Stimulated activated effector memory CD8-positive, alpha-beta T cell treated with anti-CD3 and anti-CD28 coated beads, Interleukin-12 subunit alpha, Interleukin-12 subunit beta, amount 100 ng/mL, for 72 hours (primary cell): ENCODE results near the gene GALNT8.
"Not testable (repeated sequence)": the region's sequence is repeated elsewhere in the genome, so short reads cannot be mapped to it uniquely, and the experiment has no call there.

Experiments
- ATAC-seq: fragments of 150-1000 bp; cut with Tn5 transposase; 2 replicates; pipeline ENCODE4 v1.10.0; 2021
- DNase-seq, 2 donors: peaks; one replicate each; pipeline ENCODE4 v3.0.0; 2021 to 2022; ENCODE audit warnings: low spot score in 2 of 2
- H3K27ac Mint-ChIP-seq: one replicate; pipeline ENCODE4 v1.8.0; 2022; ENCODE audit warnings: mild to moderate bottlenecking, mixed read lengths
- H3K36me3 Mint-ChIP-seq: one replicate; pipeline ENCODE4 v1.8.0; 2022; ENCODE audit warnings: mild to moderate bottlenecking, mixed read lengths
- H3K4me1 Mint-ChIP-seq: one replicate; pipeline ENCODE4 v1.8.0; 2022; ENCODE audit warnings: mixed read lengths
- H3K4me3 Mint-ChIP-seq: one replicate; pipeline ENCODE4 v1.8.0; 2022; ENCODE audit warnings: mild to moderate bottlenecking, mixed read lengths
- H3K9me3 Mint-ChIP-seq: one replicate; pipeline ENCODE4 v1.8.0; 2022; ENCODE audit warnings: mixed read lengths

The GALNT8 gene

DNA sequence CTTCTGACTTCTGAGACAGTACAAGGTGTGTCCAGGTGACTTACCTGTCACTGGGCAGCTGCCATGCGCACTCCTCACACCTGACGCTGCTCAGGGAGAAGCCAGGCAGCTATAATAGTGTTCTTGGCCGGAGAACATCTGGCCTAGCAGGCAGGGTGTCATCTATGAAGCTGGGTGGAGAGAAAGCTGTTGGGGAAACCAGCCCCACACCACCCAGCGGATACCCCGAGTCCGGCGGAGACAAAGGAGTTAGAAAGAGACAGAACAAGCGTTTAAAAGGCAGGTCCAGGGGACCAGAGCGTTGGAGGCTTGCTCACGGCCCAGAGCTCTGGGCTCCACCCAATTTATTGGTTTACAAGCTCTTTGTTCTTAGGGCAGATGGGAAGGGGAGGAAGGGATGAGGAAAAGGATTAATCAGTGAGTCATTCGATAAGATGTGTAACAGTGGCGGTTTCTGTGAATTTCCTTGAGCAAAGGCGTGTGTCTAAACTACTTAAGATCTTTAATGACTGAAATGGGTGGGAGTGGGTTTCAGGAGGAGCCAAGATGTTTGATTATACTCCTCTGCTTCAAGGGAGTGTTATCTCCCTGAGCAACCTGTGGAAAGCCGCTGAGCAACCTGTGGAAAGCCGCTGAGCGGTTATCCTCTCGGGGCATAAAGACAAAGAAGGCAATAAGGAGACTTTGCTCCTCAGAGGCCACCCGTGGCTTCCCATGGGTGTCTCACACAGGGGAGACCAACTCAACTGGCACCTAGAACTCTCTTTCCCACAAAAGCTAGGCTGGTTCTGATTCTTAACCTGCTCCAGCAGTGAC lies at the start of gene GALNT8:
Gene GALNT8 (plus strand): TSS at position 580 of the 816 bp plus-strand sequence. CDS start 278 bp downstream, outside the sequence.
- Mint-ChIP-seq H3K4me1 (no peaks in the 10 kb centered on the region), H3K27ac (no peak within 1 kb of the TSS), H3K9me3 (no peaks in the 10 kb centered on the region), H3K4me3 (no peak within 1 kb of the TSS), H3K36me3 (no peaks in the 10 kb centered on the region)
- DNase-seq (no peak), ATAC-seq (no peak)

DNA sequence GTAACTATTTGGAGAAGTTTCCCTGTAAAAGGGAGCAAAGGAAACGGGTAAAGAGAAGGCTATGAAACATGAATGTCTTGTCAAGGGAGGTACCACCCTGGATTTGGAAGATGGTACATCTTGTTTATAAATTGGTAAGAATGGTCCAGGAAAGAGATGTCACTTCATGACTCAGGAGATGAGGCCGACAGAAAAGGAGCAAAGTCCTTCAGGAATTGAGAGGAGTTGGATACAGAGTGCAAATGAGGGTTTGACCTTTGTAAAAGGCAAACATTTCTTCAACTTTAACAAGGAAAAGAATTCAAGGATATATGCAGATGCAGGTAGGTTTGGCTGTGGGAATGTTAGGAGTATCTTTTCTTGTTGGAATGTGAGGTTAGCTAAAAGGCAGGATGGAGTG lies 40.5 kb upstream of the GALNT8 start:
- no peaks in the 10 kb centered on the region for H3K9me3 Mint-ChIP-seq
- DNase-seq, result no peak
- H3K4me1 Mint-ChIP-seq, result peaks cover 5% of the 10 kb centered on the region
- peak overlapping the region; percentile 1 for H3K27ac Mint-ChIP-seq
- H3K4me3 Mint-ChIP-seq, result no peak overlapping the region
- H3K36me3 Mint-ChIP-seq, result peaks cover 36% of the 10 kb centered on the region
- ATAC-seq, result no peak

- Mint-ChIP-seq H3K4me1 (no peaks in the 10 kb centered on the region), H3K36me3 (peaks cover 56% of the 10 kb centered on the region), H3K27ac (no peak overlapping the region), H3K4me3 (no peak overlapping the region), H3K9me3 (no peaks in the 10 kb centered on the region)
- no peak for ATAC-seq
- DNase-seq, result no peak
Measured at GRCh38 chr12:4681732-4682131, 38.5 kb upstream of the GALNT8 start.

- H3K27ac Mint-ChIP-seq, result no peak overlapping the region
- H3K9me3 Mint-ChIP-seq, result no peaks in the 10 kb centered on the region
- H3K4me1 Mint-ChIP-seq, result no peaks in the 10 kb centered on the region
- ATAC-seq (no peak), DNase-seq (no peak)
- no peak overlapping the region for H3K4me3 Mint-ChIP-seq
- peaks cover 79% of the 10 kb centered on the region for H3K36me3 Mint-ChIP-seq
Measured at GRCh38 chr12:4685317-4685716, 34.9 kb upstream of the GALNT8 start.

DNA sequence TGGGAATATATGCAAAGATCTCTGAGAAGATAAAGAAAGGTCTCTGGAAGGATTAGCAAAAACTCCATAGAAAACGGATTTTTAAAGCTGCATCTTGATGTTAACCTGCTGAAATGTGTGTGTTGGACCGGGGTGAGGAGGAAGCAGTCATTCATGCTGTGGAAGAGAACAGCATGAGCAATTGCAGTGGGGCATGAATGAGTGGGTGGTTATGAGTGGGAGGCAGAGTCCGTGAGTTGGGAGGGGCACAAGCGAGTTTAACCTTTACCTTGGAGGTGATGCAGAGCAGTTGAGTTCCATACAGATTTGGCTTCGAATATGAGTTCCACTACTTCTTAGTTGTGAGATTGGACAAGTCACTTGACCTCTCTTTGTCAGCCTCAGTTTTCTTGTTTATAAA lies 29.4 kb upstream of the GALNT8 start:
- Mint-ChIP-seq H3K9me3 (no peaks in the 10 kb centered on the region), H3K36me3 (peaks cover 45% of the 10 kb centered on the region), H3K4me1 (no peaks in the 10 kb centered on the region), H3K27ac (no peak overlapping the region), H3K4me3 (no peak overlapping the region)
- DNase-seq, result no peak
- no peak for ATAC-seq

DNA sequence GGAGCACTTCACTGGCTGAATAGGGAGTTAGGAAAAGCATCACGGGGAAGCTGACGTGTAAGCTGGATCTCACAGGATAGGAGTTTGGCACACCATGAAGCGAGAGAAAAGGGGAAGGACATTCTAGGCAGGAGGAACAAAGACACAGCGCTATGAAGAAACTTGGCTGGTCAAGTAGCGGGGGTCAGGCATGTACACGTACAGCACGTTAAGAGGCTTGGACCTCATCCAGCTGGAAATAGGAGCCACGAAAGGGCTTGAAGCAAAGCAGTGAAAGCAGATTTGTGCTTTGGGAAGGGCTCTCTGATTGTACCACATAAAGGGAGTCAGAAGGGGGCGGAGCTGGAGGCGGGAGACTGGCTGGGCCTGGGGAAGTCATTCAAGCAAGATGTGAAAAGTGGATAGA lies 19.6 kb upstream of the GALNT8 start:
- no peak overlapping the region for H3K27ac Mint-ChIP-seq
- no peaks in the 10 kb centered on the region for H3K4me1 Mint-ChIP-seq
- ATAC-seq (no peak), DNase-seq (no peak)
- no peak overlapping the region for H3K4me3 Mint-ChIP-seq
- no peaks in the 10 kb centered on the region for H3K9me3 Mint-ChIP-seq
- peaks cover 2% of the 10 kb centered on the region for H3K36me3 Mint-ChIP-seq

GRCh38 chr12:4701395-4702190 lies 18.6 kb upstream of the GALNT8 start:
- Mint-ChIP-seq H3K27ac (no peak overlapping the region), H3K36me3 (no peaks in the 10 kb centered on the region), H3K4me1 (no peaks in the 10 kb centered on the region), H3K9me3 (no peaks in the 10 kb centered on the region), H3K4me3 (no peak overlapping the region)
- DNase-seq (no peak), ATAC-seq (no peak)

GRCh38 chr12:4703676-4704075 lies 16.5 kb upstream of the GALNT8 start:
- H3K27ac Mint-ChIP-seq, result no peak overlapping the region
- H3K36me3 Mint-ChIP-seq, result no peaks in the 10 kb centered on the region
- no peak for DNase-seq
- H3K9me3 Mint-ChIP-seq, result no peaks in the 10 kb centered on the region
- no peak overlapping the region for H3K4me3 Mint-ChIP-seq
- ATAC-seq, result no peak
- no peaks in the 10 kb centered on the region for H3K4me1 Mint-ChIP-seq

- no peak overlapping the region for H3K4me3 Mint-ChIP-seq
- ATAC-seq (no peak), DNase-seq (no peak)
- H3K27ac Mint-ChIP-seq, result no peak overlapping the region
- no peaks in the 10 kb centered on the region for H3K9me3 Mint-ChIP-seq
- H3K36me3 Mint-ChIP-seq, result no peaks in the 10 kb centered on the region
- H3K4me1 Mint-ChIP-seq, result no peaks in the 10 kb centered on the region
Measured at GRCh38 chr12:4705824-4706223, 14.4 kb upstream of the GALNT8 start.

DNA sequence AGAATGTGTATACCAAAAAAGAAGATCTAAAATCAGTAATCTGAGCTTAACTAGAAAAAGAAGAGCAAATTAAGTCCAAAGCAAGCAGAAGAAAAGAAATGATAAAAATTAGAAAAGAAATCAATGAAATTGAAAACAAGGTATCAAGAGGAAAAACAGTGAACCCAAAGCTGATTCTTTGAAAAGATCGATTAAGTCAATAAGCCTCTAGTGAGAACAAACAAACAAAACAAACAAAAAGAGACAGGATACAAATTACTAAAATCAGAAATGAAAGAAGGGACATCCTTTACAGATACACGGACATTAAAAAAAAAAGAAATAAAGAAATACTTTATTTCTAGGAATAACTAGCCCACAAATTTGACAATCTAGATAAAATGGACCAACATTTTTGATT lies 12.9 kb upstream of the GALNT8 start:
- Mint-ChIP-seq H3K9me3 (no peaks in the 10 kb centered on the region), H3K4me3 (no peak overlapping the region), H3K4me1 (no peaks in the 10 kb centered on the region), H3K27ac (no peak overlapping the region), H3K36me3 (no peaks in the 10 kb centered on the region)
- DNase-seq (no peak), ATAC-seq (no peak)

DNA sequence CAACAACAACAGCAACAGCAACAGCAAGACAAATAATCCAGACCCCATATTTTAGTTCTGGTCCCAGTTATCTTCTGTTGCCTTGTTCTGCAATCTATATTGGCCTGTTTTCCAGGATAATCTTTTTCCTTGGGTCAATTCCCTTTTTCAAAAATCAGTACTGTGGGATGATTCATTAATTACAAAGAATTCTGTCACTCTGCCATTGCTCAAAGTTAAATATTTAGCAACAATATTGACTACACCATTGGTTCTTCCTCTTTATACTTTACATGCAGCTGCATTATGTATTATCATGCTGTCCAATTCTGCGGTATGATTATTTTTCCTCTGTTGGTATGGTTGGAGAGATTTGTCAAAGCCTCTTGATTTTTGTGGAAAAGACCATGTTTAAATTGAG lies 10.1 kb upstream of the GALNT8 start:
- no peak overlapping the region for H3K27ac Mint-ChIP-seq
- ATAC-seq, result no peak
- no peak overlapping the region for H3K4me3 Mint-ChIP-seq
- no peak for DNase-seq
- no peaks in the 10 kb centered on the region for H3K9me3 Mint-ChIP-seq
- no peaks in the 10 kb centered on the region for H3K4me1 Mint-ChIP-seq
- H3K36me3 Mint-ChIP-seq, result no peaks in the 10 kb centered on the region

DNA sequence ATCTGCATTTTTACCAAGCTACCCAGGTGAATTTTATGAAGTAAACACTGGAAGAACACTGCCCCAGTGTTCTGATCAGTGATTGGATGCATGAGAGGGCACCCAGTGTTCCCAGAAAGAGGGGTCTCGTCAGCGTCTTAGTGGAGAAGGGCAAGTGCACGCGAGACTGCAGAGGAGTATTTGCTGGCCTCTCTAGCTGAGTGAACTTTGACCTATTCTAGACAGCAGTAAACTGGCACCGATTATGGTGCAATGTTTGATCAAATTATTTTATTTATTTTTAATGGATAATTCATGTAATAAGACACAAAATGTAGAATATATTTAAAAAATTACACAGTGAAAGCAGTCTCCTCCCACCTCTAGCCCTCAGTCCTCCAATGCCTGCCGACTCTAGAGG lies 5.3 kb upstream of the GALNT8 start:
- H3K9me3 Mint-ChIP-seq, result no peaks in the 10 kb centered on the region
- ATAC-seq, result no peak
- no peak for DNase-seq
- H3K4me1 Mint-ChIP-seq, result no peaks in the 10 kb centered on the region
- H3K27ac Mint-ChIP-seq, result no peak overlapping the region
- no peak overlapping the region for H3K4me3 Mint-ChIP-seq
- H3K36me3 Mint-ChIP-seq, result no peaks in the 10 kb centered on the region

DNA sequence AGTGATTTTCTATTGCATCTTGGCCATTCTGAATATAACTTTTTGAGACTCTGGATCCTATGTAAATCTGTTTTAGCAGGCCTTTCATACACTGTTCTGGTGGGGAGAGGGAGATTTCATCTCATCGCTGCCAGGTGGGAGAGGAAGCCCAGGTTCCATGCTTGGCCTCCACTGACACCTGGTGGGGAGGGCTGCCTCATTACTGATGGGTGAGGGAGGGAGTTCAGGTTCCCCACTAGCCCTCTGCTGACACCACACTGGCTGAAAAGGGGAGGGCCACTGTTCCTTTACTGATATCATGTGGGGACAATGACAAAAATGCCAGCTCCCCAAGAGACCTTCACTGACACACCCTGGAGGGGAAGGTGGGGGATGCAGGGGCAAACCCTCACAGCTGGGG lies 2.4 kb upstream of the GALNT8 start:
- Mint-ChIP-seq H3K27ac (no peak overlapping the region), H3K4me3 (no peak overlapping the region), H3K4me1 (no peaks in the 10 kb centered on the region), H3K36me3 (no peaks in the 10 kb centered on the region), H3K9me3 (no peaks in the 10 kb centered on the region)
- DNase-seq (no peak), ATAC-seq (no peak)

DNA sequence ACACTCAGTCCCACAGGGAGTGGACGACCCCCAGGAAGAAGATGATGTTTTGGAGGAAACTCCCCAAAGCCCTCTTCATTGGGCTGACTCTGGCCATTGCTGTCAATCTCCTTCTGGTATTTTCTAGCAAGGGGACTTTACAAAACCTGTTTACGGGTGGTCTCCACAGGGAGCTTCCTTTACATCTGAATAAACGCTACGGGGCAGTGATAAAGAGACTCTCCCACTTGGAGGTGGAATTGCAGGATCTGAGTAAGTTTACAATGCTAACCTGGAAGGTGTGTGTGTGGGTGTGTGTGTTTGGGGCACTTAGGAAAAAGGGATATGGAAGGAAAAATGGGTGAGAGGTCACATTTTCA lies 416 bp downstream of the GALNT8 start:
- no peaks in the 10 kb centered on the region for H3K4me1 Mint-ChIP-seq
- no peak overlapping the region for H3K27ac Mint-ChIP-seq
- H3K4me3 Mint-ChIP-seq, result no peak overlapping the region
- DNase-seq (no peak), ATAC-seq (no peak)
- no peaks in the 10 kb centered on the region for H3K36me3 Mint-ChIP-seq
- no peaks in the 10 kb centered on the region for H3K9me3 Mint-ChIP-seq

GRCh38 chr12:4721587-4721986 lies 1.4 kb downstream of the GALNT8 start:
- not testable (repeated sequence) for ATAC-seq, H3K27ac Mint-ChIP-seq, H3K4me3 Mint-ChIP-seq, H3K4me1 Mint-ChIP-seq, H3K36me3 Mint-ChIP-seq, H3K9me3 Mint-ChIP-seq, DNase-seq

DNA sequence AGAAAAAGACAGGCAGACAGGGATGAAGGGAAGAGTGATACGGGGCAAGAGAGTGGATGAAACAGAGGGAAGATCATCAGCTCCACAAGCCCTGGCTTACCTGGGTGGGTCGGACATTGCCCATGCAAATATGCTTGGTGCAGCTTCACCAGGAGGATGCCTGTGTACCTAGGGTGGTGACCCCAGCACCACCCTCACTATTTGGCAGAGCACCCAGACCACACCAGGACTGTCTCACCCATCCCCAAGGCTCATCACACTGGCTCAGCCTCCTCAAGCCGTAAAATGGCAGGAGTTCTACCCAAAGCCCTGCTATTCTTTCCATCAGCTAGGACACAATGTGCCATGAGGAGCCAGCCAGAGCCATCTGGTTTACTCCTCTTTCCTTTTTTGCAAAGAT lies 3.0 kb downstream of the GALNT8 start:
- ATAC-seq, result no peak
- H3K9me3 Mint-ChIP-seq, result no peaks in the 10 kb centered on the region
- no peak for DNase-seq
- H3K27ac Mint-ChIP-seq, result no peak overlapping the region
- no peaks in the 10 kb centered on the region for H3K36me3 Mint-ChIP-seq
- no peaks in the 10 kb centered on the region for H3K4me1 Mint-ChIP-seq
- H3K4me3 Mint-ChIP-seq, result no peak overlapping the region
